ENCODE data around the gene PLA2G4A.

Gene PLA2G4A

GRCh38 chr1:186819126-186819525, 9.6 kb upstream of the PLA2G4A start:
- Histone ChIP-seq H3K79me2 (ENCODE audit: insufficient read depth, low read length) (no peaks in the 10 kb centered on the region), H3K4me1 (ENCODE audit: insufficient read depth, low read length, poor library complexity, severe bottlenecking) (peaks cover 8% of the 10 kb centered on the region), H3K9me3 (ENCODE audit: insufficient read depth, low read depth, low read length) (no peaks in the 10 kb centered on the region), H3K9ac (ENCODE audit: low read depth, low read length, poor library complexity, severe bottlenecking) (no peak overlapping the region), H3K9me2 (replicated peaks; ENCODE audit: low read depth, low read length) (no peaks in the 10 kb centered on the region), H3F3A (ENCODE audit: low read depth) (no peaks in the 10 kb centered on the region), H3K4me2 (ENCODE audit: low read depth, low read length, poor library complexity, severe bottlenecking) (no peak overlapping the region), H3K36me3 (ENCODE audit: insufficient read depth, low read length) (no peaks in the 10 kb centered on the region), H4K20me1 (ENCODE audit: insufficient read depth, low read length, poor library complexity, severe bottlenecking) (no peaks in the 10 kb centered on the region), H2AFZ (ENCODE audit: low read length) (peak overlapping the region; percentile 12; the same call in 1 of the 2 replicates), H3K4me3 (ENCODE audit: low read length, poor library complexity, severe bottlenecking) (no peak overlapping the region), H3K27me3 (ENCODE audit: insufficient read depth, low read length, poor library complexity, severe bottlenecking) (no peaks in the 10 kb centered on the region)
- TF ChIP-seq EZH2phosphoT487 (IDR thresholded peaks at IDR 0.05; ENCODE audit: borderline replicate concordance) = no peak
- TF ChIP-seq, protein P1, sequence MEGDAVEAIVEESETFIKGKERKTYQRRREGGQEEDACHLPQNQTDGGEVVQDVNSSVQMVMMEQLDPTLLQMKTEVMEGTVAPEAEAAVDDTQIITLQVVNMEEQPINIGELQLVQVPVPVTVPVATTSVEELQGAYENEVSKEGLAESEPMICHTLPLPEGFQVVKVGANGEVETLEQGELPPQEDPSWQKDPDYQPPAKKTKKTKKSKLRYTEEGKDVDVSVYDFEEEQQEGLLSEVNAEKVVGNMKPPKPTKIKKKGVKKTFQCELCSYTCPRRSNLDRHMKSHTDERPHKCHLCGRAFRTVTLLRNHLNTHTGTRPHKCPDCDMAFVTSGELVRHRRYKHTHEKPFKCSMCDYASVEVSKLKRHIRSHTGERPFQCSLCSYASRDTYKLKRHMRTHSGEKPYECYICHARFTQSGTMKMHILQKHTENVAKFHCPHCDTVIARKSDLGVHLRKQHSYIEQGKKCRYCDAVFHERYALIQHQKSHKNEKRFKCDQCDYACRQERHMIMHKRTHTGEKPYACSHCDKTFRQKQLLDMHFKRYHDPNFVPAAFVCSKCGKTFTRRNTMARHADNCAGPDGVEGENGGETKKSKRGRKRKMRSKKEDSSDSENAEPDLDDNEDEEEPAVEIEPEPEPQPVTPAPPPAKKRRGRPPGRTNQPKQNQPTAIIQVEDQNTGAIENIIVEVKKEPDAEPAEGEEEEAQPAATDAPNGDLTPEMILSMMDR (conservative IDR thresholded peaks at IDR 0.05; ENCODE audit: low read length) = no peak

- H3K27me3 ChIP-seq (ENCODE audit: insufficient read depth, low read length, poor library complexity, severe bottlenecking) = no peaks in the 10 kb centered on the region
- H3K36me3 ChIP-seq (ENCODE audit: insufficient read depth, low read length) = no peaks in the 10 kb centered on the region
- H2AFZ ChIP-seq (ENCODE audit: low read length) = peak overlapping the region; percentile 25; the same call in 1 of the 2 replicates
- H3K4me2 ChIP-seq (ENCODE audit: low read depth, low read length, poor library complexity, severe bottlenecking) = no peak overlapping the region
- no peaks in the 10 kb centered on the region for H3K9me2 ChIP-seq (replicated peaks; ENCODE audit: low read depth, low read length)
- no peaks in the 10 kb centered on the region for H3K9me3 ChIP-seq (ENCODE audit: insufficient read depth, low read depth, low read length)
- no peaks in the 10 kb centered on the region for H3K79me2 ChIP-seq (ENCODE audit: insufficient read depth, low read length)
- no peaks in the 10 kb centered on the region for H4K20me1 ChIP-seq (ENCODE audit: insufficient read depth, low read length, poor library complexity, severe bottlenecking)
- no peaks in the 10 kb centered on the region for H3F3A ChIP-seq (ENCODE audit: low read depth)
- TF ChIP-seq EZH2phosphoT487 (IDR thresholded peaks at IDR 0.05; ENCODE audit: borderline replicate concordance) = no peak
- TF ChIP-seq, protein P1 (conservative IDR thresholded peaks at IDR 0.05; ENCODE audit: low read length) = no peak
- H3K9ac ChIP-seq (ENCODE audit: low read depth, low read length, poor library complexity, severe bottlenecking) = no peak overlapping the region
- no peak overlapping the region for H3K4me3 ChIP-seq (ENCODE audit: low read length, poor library complexity, severe bottlenecking)
- H3K4me1 ChIP-seq (ENCODE audit: insufficient read depth, low read length, poor library complexity, severe bottlenecking) = peaks cover 8% of the 10 kb centered on the region
Observed at GRCh38 chr1:186819563-186819962, 9.2 kb upstream of the PLA2G4A start.

DNA sequence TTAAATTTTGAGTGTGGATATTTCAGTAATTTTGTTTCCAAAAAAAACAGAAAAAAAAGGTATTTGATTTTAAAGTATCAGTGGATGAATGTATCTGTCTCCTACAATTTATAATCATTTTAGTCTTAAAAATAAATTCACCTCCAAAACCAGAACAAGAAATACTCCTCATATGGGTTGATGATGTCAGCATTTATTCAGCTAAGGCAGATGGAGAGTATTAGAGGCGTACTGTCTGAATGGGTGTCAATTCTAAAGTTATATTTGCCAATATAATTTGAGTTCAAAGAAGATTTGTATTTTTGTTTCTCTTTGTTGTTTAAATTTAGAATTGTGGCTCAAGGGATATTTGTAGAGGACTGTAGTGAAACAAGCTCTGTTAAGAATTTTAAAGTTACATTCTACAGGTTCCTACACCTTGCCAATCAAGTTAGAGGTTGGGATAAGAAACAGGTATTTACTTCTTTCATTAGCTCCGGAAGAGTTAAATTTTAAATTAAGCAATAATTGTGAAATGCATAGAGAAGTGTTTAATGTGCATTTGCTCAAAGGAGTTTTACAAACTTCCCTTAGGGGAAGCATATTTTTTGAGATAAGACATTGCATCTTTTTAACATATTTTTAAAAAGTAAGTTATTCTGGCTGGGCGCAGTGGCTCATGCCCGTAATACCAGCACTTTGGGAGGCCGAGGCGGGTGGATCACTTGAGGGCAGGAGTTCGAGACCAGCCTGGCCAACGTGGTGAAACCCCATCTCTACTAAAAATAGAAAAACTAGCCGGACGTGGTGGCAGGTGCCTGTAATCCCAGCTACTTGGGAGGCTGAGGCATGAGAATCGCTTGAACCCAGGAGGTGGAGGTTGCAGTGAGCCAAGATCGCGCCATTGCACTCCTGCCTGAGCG, 1.2 kb downstream of the PLA2G4A start:
- no peaks in the 10 kb centered on the region for H3K36me3 ChIP-seq (ENCODE audit: insufficient read depth, low read length)
- H3K27me3 ChIP-seq (ENCODE audit: insufficient read depth, low read length, poor library complexity, severe bottlenecking) = no peaks in the 10 kb centered on the region
- H3K9ac ChIP-seq (ENCODE audit: low read depth, low read length, poor library complexity, severe bottlenecking) = no peak overlapping the region
- H3K4me1 ChIP-seq (ENCODE audit: insufficient read depth, low read length, poor library complexity, severe bottlenecking) = no peaks in the 10 kb centered on the region
- no peaks in the 10 kb centered on the region for H3F3A ChIP-seq (ENCODE audit: low read depth)
- H2AFZ ChIP-seq (ENCODE audit: low read length) = no peak overlapping the region
- H3K9me2 ChIP-seq (replicated peaks; ENCODE audit: low read depth, low read length) = no peaks in the 10 kb centered on the region
- H3K9me3 ChIP-seq (ENCODE audit: insufficient read depth, low read depth, low read length) = no peaks in the 10 kb centered on the region
- H4K20me1 ChIP-seq (ENCODE audit: insufficient read depth, low read length, poor library complexity, severe bottlenecking) = no peaks in the 10 kb centered on the region
- no peaks in the 10 kb centered on the region for H3K79me2 ChIP-seq (ENCODE audit: insufficient read depth, low read length)
- H3K4me2 ChIP-seq (ENCODE audit: low read depth, low read length, poor library complexity, severe bottlenecking) = no peak overlapping the region
- TF ChIP-seq, protein P1 (conservative IDR thresholded peaks at IDR 0.05; ENCODE audit: low read length) = no peak
- no peak overlapping the region for H3K4me3 ChIP-seq (ENCODE audit: low read length, poor library complexity, severe bottlenecking)

All from Loucy (cell line).